ENCODE data around the gene CENPK. TPM values are rescaled to one million over a fixed set of nuclear protein-coding genes. Genes with fewer than 3 reads are reported as not detected.

Gene CENPK
- total and polyA plus RNA-seq, 3 experiments from 2014 or later = 27.3 to 67.6 (median 65.4) TPM

- DNase-seq = peak; percentile 64 to 84 (median 72)
- Histone ChIP-seq H3K27me3 (ENCODE audit: insufficient read depth, low read length, poor library complexity, severe bottlenecking) (no peaks in the 10 kb centered on the region), H3K36me3 (ENCODE audit: insufficient read depth, low read length) (no peaks in the 10 kb centered on the region), H3K4me1 (ENCODE audit: insufficient read depth, low read length) (peaks cover 20% of the 10 kb centered on the region), H3K4me3 (ENCODE audit: low read length) (peak within 1 kb of the TSS; percentile 80), H3K27ac (ENCODE audit: low read depth, low read length) (peak within 1 kb of the TSS; percentile 56), H3K9me3 (ENCODE audit: low read length) (no peaks in the 10 kb centered on the region)
- H3K36me3 Mint-ChIP-seq = peaks cover 0 to 14% (median 0%) of the 10 kb centered on the region in 3 donors
- H3K4me1 Mint-ChIP-seq = peaks cover 6 to 18% (median 9%) of the 10 kb centered on the region in 3 donors
- CTCF ChIA-PET = interaction anchor here (1.0 to 4.7 kb wide), 10 partner anchors 83 to 714 kb away, joined by 3 to 41 read pairs (median 4); partner anchors contain the start of genes CWC27 and SREK1IP1
- H3K27me3 Mint-ChIP-seq = peaks cover 0 to 3% of the 10 kb centered on the region in 2 donors
- H3K27ac Mint-ChIP-seq = peak within 1 kb of the TSS; percentile 73 to 98 (median 93)
- POLR2A ChIA-PET = interaction anchor here (0.6 to 3.6 kb wide), 4 partner anchors 81 to 446 kb away, joined by 3 to 21 read pairs (median 7); partner anchors contain the start of genes CENPK and PPWD1
- H3K9me3 Mint-ChIP-seq = no peaks in the 10 kb centered on the region
- H3K4me3 Mint-ChIP-seq = no peak within 1 kb of the TSS
Observed at GRCh38 chr5:65481635-65482295, 81.2 kb downstream of the CENPK start, which contains the start of gene ADAMTS6. TSS of gene ADAMTS6 (minus strand) at chr5:65481920. CDS start at chr5:65473673, 8,247 bp downstream.

- H3K27ac Mint-ChIP-seq = peak overlapping the region; percentile 73 to 98 (median 91)
- Histone ChIP-seq H3K27me3 (ENCODE audit: insufficient read depth, low read length, poor library complexity, severe bottlenecking) (no peaks in the 10 kb centered on the region), H3K4me3 (ENCODE audit: low read length) (peak overlapping the region; percentile 80), H3K27ac (ENCODE audit: low read depth, low read length) (peak overlapping the region; percentile 56), H3K36me3 (ENCODE audit: insufficient read depth, low read length) (no peaks in the 10 kb centered on the region), H3K9me3 (ENCODE audit: low read length) (no peaks in the 10 kb centered on the region), H3K4me1 (ENCODE audit: insufficient read depth, low read length) (peaks cover 20% of the 10 kb centered on the region)
- peak in 1 of 5 donors; percentile 14 for DNase-seq
- H3K27me3 Mint-ChIP-seq = peaks cover 0 to 3% of the 10 kb centered on the region in 2 donors
- CTCF ChIA-PET = interaction anchor here (1.0 to 4.7 kb wide), 6 partner anchors 83 to 713 kb away, joined by 3 to 41 read pairs (median 4); partner anchors contain the start of genes CWC27 and SREK1IP1
- POLR2A ChIA-PET = interaction anchor here (1.3 to 3.6 kb wide), 3 partner anchors 82 to 446 kb away, joined by 7 to 21 read pairs (median 7); partner anchors contain the start of genes CENPK and PPWD1
- H3K4me1 Mint-ChIP-seq = peaks cover 6 to 18% (median 9%) of the 10 kb centered on the region in 3 donors
- no peaks in the 10 kb centered on the region for H3K9me3 Mint-ChIP-seq
- no peak overlapping the region for H3K4me3 Mint-ChIP-seq
- peaks cover 0 to 14% (median 0%) of the 10 kb centered on the region in 3 donors for H3K36me3 Mint-ChIP-seq
Observed at GRCh38 chr5:65481171-65481581, 81.8 kb downstream of the CENPK start.

GRCh38 chr5:65480306-65480865 is 82.6 kb downstream of the CENPK start:
- H3K9me3 ChIP-seq (ENCODE audit: low read length) = no peaks in the 10 kb centered on the region
- H3K27ac ChIP-seq (ENCODE audit: low read depth, low read length) = no peak overlapping the region
- Mint-ChIP-seq H3K36me3 (peaks cover 0 to 14% (median 0%) of the 10 kb centered on the region in 3 donors), H3K27ac (no peak overlapping the region), H3K4me3 (no peak overlapping the region), H3K27me3 (peaks cover 0 to 3% of the 10 kb centered on the region in 2 donors), H3K4me1 (peaks cover 6 to 18% (median 9%) of the 10 kb centered on the region in 3 donors), H3K9me3 (no peaks in the 10 kb centered on the region)
- H3K36me3 ChIP-seq (ENCODE audit: insufficient read depth, low read length) = no peaks in the 10 kb centered on the region
- H3K4me3 ChIP-seq (ENCODE audit: low read length) = peak overlapping the region; percentile 80
- no peaks in the 10 kb centered on the region for H3K27me3 ChIP-seq (ENCODE audit: insufficient read depth, low read length, poor library complexity, severe bottlenecking)
- peaks cover 20% of the 10 kb centered on the region for H3K4me1 ChIP-seq (ENCODE audit: insufficient read depth, low read length)
- CTCF ChIA-PET = interaction anchor here (0.7 to 4.7 kb wide), 7 partner anchors 33 to 712 kb away, joined by 3 to 41 read pairs (median 3); partner anchors contain the start of genes CWC27 and SREK1IP1
- POLR2A ChIA-PET = interaction anchor here (0.8 to 3.6 kb wide), 2 partner anchors 10 to 82 kb away, joined by 5 to 21 read pairs; partner anchors contain the start of genes CENPK and PPWD1
- peak; percentile 10 to 58 (median 26) for DNase-seq

GRCh38 chr5:65479527-65479926 is 83.4 kb downstream of the CENPK start:
- no peaks in the 10 kb centered on the region for H3K36me3 ChIP-seq (ENCODE audit: insufficient read depth, low read length)
- H3K27ac Mint-ChIP-seq = no peak overlapping the region
- no peak overlapping the region for H3K4me3 Mint-ChIP-seq
- no peak for DNase-seq
- no peak overlapping the region for H3K27ac ChIP-seq (ENCODE audit: low read depth, low read length)
- peaks cover 0 to 3% of the 10 kb centered on the region in 2 donors for H3K27me3 Mint-ChIP-seq
- ChIA-PET CTCF (no interaction called here), POLR2A (no interaction called here)
- H3K9me3 ChIP-seq (ENCODE audit: low read length) = no peaks in the 10 kb centered on the region
- no peak overlapping the region for H3K4me3 ChIP-seq (ENCODE audit: low read length)
- peaks cover 6 to 18% (median 9%) of the 10 kb centered on the region in 3 donors for H3K4me1 Mint-ChIP-seq
- no peaks in the 10 kb centered on the region for H3K27me3 ChIP-seq (ENCODE audit: insufficient read depth, low read length, poor library complexity, severe bottlenecking)
- H3K9me3 Mint-ChIP-seq = no peaks in the 10 kb centered on the region
- H3K36me3 Mint-ChIP-seq = peaks cover 0 to 14% (median 0%) of the 10 kb centered on the region in 3 donors
- peaks cover 20% of the 10 kb centered on the region for H3K4me1 ChIP-seq (ENCODE audit: insufficient read depth, low read length)

- Mint-ChIP-seq H3K27ac (no peak overlapping the region), H3K4me3 (no peak overlapping the region)
- POLR2A ChIA-PET = no interaction called here
Observed at GRCh38 chr5:65478336-65478735, 84.6 kb downstream of the CENPK start.

GRCh38 chr5:65475895-65476294 is 87.1 kb downstream of the CENPK start:
- Mint-ChIP-seq H3K27ac (no peak overlapping the region), H3K36me3 (no peaks in the 10 kb centered on the region), H3K4me3 (no peak overlapping the region), H3K27me3 (peaks cover 0 to under 1% of the 10 kb centered on the region in 2 donors), H3K4me1 (no peaks in the 10 kb centered on the region), H3K9me3 (no peaks in the 10 kb centered on the region)
- Histone ChIP-seq H3K9me3 (ENCODE audit: low read length) (no peaks in the 10 kb centered on the region), H3K27ac (ENCODE audit: low read depth, low read length) (no peak overlapping the region), H3K4me3 (ENCODE audit: low read length) (no peak overlapping the region), H3K4me1 (ENCODE audit: insufficient read depth, low read length) (peaks cover 15% of the 10 kb centered on the region), H3K36me3 (ENCODE audit: insufficient read depth, low read length) (no peaks in the 10 kb centered on the region), H3K27me3 (ENCODE audit: insufficient read depth, low read length, poor library complexity, severe bottlenecking) (no peaks in the 10 kb centered on the region)
- ChIA-PET POLR2A (no interaction called here), CTCF (no interaction called here)
- no peak for DNase-seq

More at GRCh38 chr5:65478336-65478735, 84.6 kb downstream of the CENPK start:
- Mint-ChIP-seq H3K27me3 (peaks cover 0 to 3% of the 10 kb centered on the region in 2 donors), H3K9me3 (no peaks in the 10 kb centered on the region), H3K36me3 (peaks cover 0 to 14% (median 0%) of the 10 kb centered on the region in 3 donors), H3K4me1 (peaks cover 4 to 16% (median 6%) of the 10 kb centered on the region in 3 donors)
- no peak overlapping the region for H3K4me3 ChIP-seq (ENCODE audit: low read length)
- no peak for DNase-seq
- no peak overlapping the region for H3K27ac ChIP-seq (ENCODE audit: low read depth, low read length)
- peaks cover 17% of the 10 kb centered on the region for H3K4me1 ChIP-seq (ENCODE audit: insufficient read depth, low read length)
- H3K27me3 ChIP-seq (ENCODE audit: insufficient read depth, low read length, poor library complexity, severe bottlenecking) = no peaks in the 10 kb centered on the region
- CTCF ChIA-PET = no interaction called here
- H3K36me3 ChIP-seq (ENCODE audit: insufficient read depth, low read length) = no peaks in the 10 kb centered on the region
- no peaks in the 10 kb centered on the region for H3K9me3 ChIP-seq (ENCODE audit: low read length)

- H3K27ac Mint-ChIP-seq = peak overlapping the region in 1 of 8 donors; percentile 54
- no peak for DNase-seq
- POLR2A ChIA-PET = no interaction called here
- no peaks in the 10 kb centered on the region for H3K27me3 Mint-ChIP-seq
- CTCF ChIA-PET = no interaction called here
- H3K4me1 ChIP-seq (ENCODE audit: insufficient read depth, low read length) = peaks cover 10% of the 10 kb centered on the region
- H3K9me3 Mint-ChIP-seq = no peaks in the 10 kb centered on the region
- H3K27me3 ChIP-seq (ENCODE audit: insufficient read depth, low read length, poor library complexity, severe bottlenecking) = no peaks in the 10 kb centered on the region
- no peaks in the 10 kb centered on the region for H3K36me3 Mint-ChIP-seq
- H3K4me1 Mint-ChIP-seq = no peaks in the 10 kb centered on the region
- H3K4me3 ChIP-seq (ENCODE audit: low read length) = no peak overlapping the region
- no peaks in the 10 kb centered on the region for H3K36me3 ChIP-seq (ENCODE audit: insufficient read depth, low read length)
- H3K27ac ChIP-seq (ENCODE audit: low read depth, low read length) = no peak overlapping the region
- no peak overlapping the region for H3K4me3 Mint-ChIP-seq
- H3K9me3 ChIP-seq (ENCODE audit: low read length) = no peaks in the 10 kb centered on the region
Observed at GRCh38 chr5:65475336-65475735, 87.6 kb downstream of the CENPK start.

Measured in CD8-positive, alpha-beta memory T cell (primary cell).